Astrocyte of the spinal cord (primary cell): ENCODE measurements around the gene ASTE1.
"Not testable (repeated sequence)": the region's sequence is repeated elsewhere in the genome, so short reads cannot be mapped to it uniquely, and the experiment has no call there.

ENCODE experiments used
- DNase-seq: peaks from one replicate; pipeline ENCODE4 v3.0.0; 2011; ENCODE audit warnings: low read depth, low spot score
- H3K4me3 ChIP-seq: 2 replicates; pipeline ENCODE4 v1.5.1; 2011; ENCODE audit warnings: low read depth, mild to moderate bottlenecking, low read length, moderate library complexity
- CTCF ChIP-seq: IDR thresholded peaks from 2 replicates; pipeline ENCODE4 v1.5.1; 2012; ENCODE audit warnings: low read depth, mild to moderate bottlenecking, low read length, inconsistent platforms
- in situ Hi-C: cut with HindIII; loops from 2 replicates; pipeline ENCODE4 v1.10.0; 2017; ENCODE audit warnings: low sequenced_read_pairs

ASTE1 gene

GRCh38 chr3:131053043-131053859 lies 26.6 kb upstream of the ASTE1 start:
- TF ChIP-seq CTCF, result peak; percentile 51
- peak; percentile 52 for DNase-seq
- no peak overlapping the region for H3K4me3 ChIP-seq
- in situ Hi-C loops, result no loop called here

GRCh38 chr3:131050001-131050400 lies 23.4 kb upstream of the ASTE1 start:
- no peak overlapping the region for H3K4me3 ChIP-seq
- TF ChIP-seq CTCF, result no peak
- in situ Hi-C loops, result no loop called here
- DNase-seq, result no peak

GRCh38 chr3:131048030-131048429 lies 21.4 kb upstream of the ASTE1 start:
- TF ChIP-seq CTCF, result no peak
- H3K4me3 ChIP-seq, result no peak overlapping the region
- in situ Hi-C loops, result no loop called here
- DNase-seq, result no peak

GRCh38 chr3:131047582-131047981 lies 21.0 kb upstream of the ASTE1 start:
- H3K4me3 ChIP-seq, result no peak overlapping the region
- in situ Hi-C loops, result no loop called here
- no peak for DNase-seq
- no peak for TF ChIP-seq CTCF

- H3K4me3 ChIP-seq, DNase-seq, in situ Hi-C loops: not testable (repeated sequence)
These were observed 15.8 kb upstream of the ASTE1 start for GRCh38 chr3:131042271-131042985.

GRCh38 chr3:131038326-131038725 lies 11.7 kb upstream of the ASTE1 start:
- in situ Hi-C loops, result no loop called here
- DNase-seq, result peak; percentile 38
- no peak overlapping the region for H3K4me3 ChIP-seq
- TF ChIP-seq CTCF, result no peak

GRCh38 chr3:131036986-131037385 lies 10.4 kb upstream of the ASTE1 start:
- DNase-seq, result peak; percentile 46
- no peak overlapping the region for H3K4me3 ChIP-seq
- in situ Hi-C loops, result no loop called here
- TF ChIP-seq CTCF, result no peak
